GM19351 (cell line): ENCODE data around the gene RNF6.
"Not testable (repeated sequence)": the region's sequence is repeated elsewhere in the genome, so short reads cannot be mapped to it uniquely, and the experiment has no call there.

Experiments
- ATAC-seq: cut with Tn5 transposase; IDR thresholded peaks from one replicate; pipeline ENCODE4 v1.9.1; 2021; ENCODE audit warnings: mild to moderate bottlenecking, moderate library complexity; ENCODE audit not compliant: unreplicated experiment

The RNF6 gene

GRCh38 chr13:26221721-26222519 lies at the start of gene RNF6:
Gene RNF6, minus strand, starts transcription at chr13:26222314. Its CDS starts 2,665 bp downstream, at chr13:26219649.
- ATAC-seq, result peak; percentile 95

GRCh38 chr13:26270707-26271106 lies 48.6 kb upstream of the RNF6 start:
- ATAC-seq, result no peak

GRCh38 chr13:26266311-26266710 lies 44.2 kb upstream of the RNF6 start:
- no peak for ATAC-seq

- ATAC-seq, result no peak
Measured at GRCh38 chr13:26262156-26262555, 40.0 kb upstream of the RNF6 start.

GRCh38 chr13:26259634-26260033 lies 37.5 kb upstream of the RNF6 start:
- no peak for ATAC-seq

GRCh38 chr13:26257049-26257448 lies 34.9 kb upstream of the RNF6 start:
- peak; percentile 28 for ATAC-seq

GRCh38 chr13:26255691-26256277 lies 33.7 kb upstream of the RNF6 start:
- no peak for ATAC-seq

GRCh38 chr13:26255115-26255514 lies 33.0 kb upstream of the RNF6 start:
- no peak for ATAC-seq

- peak; percentile 36 for ATAC-seq
Measured at GRCh38 chr13:26254583-26255111, 32.5 kb upstream of the RNF6 start.

- peak; percentile 71 for ATAC-seq
Measured at GRCh38 chr13:26253787-26254582, 31.9 kb upstream of the RNF6 start, which contains the start of gene CDK8. Gene CDK8, plus strand, starts transcription at chr13:26254129. Its CDS starts 513 bp downstream, at chr13:26254642.

GRCh38 chr13:26253262-26253786 lies 31.2 kb upstream of the RNF6 start:
- no peak for ATAC-seq

GRCh38 chr13:26252006-26252405 lies 29.9 kb upstream of the RNF6 start:
- ATAC-seq, result not testable (repeated sequence)

GRCh38 chr13:26249551-26249950 lies 27.4 kb upstream of the RNF6 start:
- ATAC-seq, result no peak

- no peak for ATAC-seq
Measured at GRCh38 chr13:26247608-26248007, 25.5 kb upstream of the RNF6 start.

- no peak for ATAC-seq
Measured at GRCh38 chr13:26247011-26247410, 24.9 kb upstream of the RNF6 start.

GRCh38 chr13:26246154-26246553 lies 24.0 kb upstream of the RNF6 start:
- ATAC-seq, result no peak

GRCh38 chr13:26236296-26236695 lies 14.2 kb upstream of the RNF6 start:
- no peak for ATAC-seq

GRCh38 chr13:26230703-26231102 lies 8.6 kb upstream of the RNF6 start:
- no peak for ATAC-seq

GRCh38 chr13:26229080-26229615 lies 7.0 kb upstream of the RNF6 start:
- no peak for ATAC-seq

GRCh38 chr13:26228096-26228495 lies 6.0 kb upstream of the RNF6 start:
- no peak for ATAC-seq
